HEK293 (cell line): ENCODE measurements around the gene OSBPL10.

Experiments
- GFI1B ChIP-seq: fragments of 450-650 bp; formaldehyde crosslinking; IDR thresholded peaks from 2 replicates; pipeline ENCODE4 v1.5.1; 2016; ENCODE audit warnings: missing biosample characterization, missing genetic modification characterization
- IKZF3 ChIP-seq: fragments of 450-650 bp; IDR thresholded peaks from 2 replicates; pipeline ENCODE4 v1.5.0; 2018; ENCODE audit warnings: missing biosample characterization, mild to moderate bottlenecking, missing genetic modification characterization, moderate library complexity
- KLF10 ChIP-seq: fragments of 450-650 bp; IDR thresholded peaks from 2 replicates; pipeline ENCODE4 v1.5.1; 2018; ENCODE audit warnings: missing biosample characterization, mild to moderate bottlenecking, missing genetic modification characterization
- KLF7 ChIP-seq: fragments of 450-650 bp; formaldehyde crosslinking; IDR thresholded peaks from 2 replicates; pipeline ENCODE4 v1.5.1; 2016; ENCODE audit warnings: missing biosample characterization, missing genetic modification characterization, borderline replicate concordance
- KLF8 ChIP-seq: fragments of 450-650 bp; formaldehyde crosslinking; IDR thresholded peaks from 2 replicates; pipeline ENCODE4 v1.5.1; 2016; ENCODE audit warnings: missing biosample characterization, missing genetic modification characterization
- MZF1 ChIP-seq: fragments of 450-650 bp; formaldehyde crosslinking; IDR thresholded peaks from 2 replicates; pipeline ENCODE4 v1.5.1; 2017; ENCODE audit warnings: missing biosample characterization, missing genetic modification characterization, borderline replicate concordance
- SETDB1 ChIP-seq: IDR thresholded peaks from one replicate; pipeline ENCODE4 v1.6.1; 2017; ENCODE audit warnings: mild to moderate bottlenecking, low read length, moderate library complexity, mixed read lengths; ENCODE audit not compliant: insufficient read length
- SP2 ChIP-seq: fragments of 450-650 bp; formaldehyde crosslinking; IDR thresholded peaks from 2 replicates; pipeline ENCODE4 v1.5.1; 2016; ENCODE audit warnings: missing biosample characterization, missing genetic modification characterization
- SP3 ChIP-seq: fragments of 450-650 bp; formaldehyde crosslinking; IDR thresholded peaks from 2 replicates; pipeline ENCODE4 v1.5.1; 2016; ENCODE audit warnings: missing biosample characterization, missing genetic modification characterization
- ZBTB10 ChIP-seq: fragments of 450-650 bp; formaldehyde crosslinking; IDR thresholded peaks from 2 replicates; pipeline ENCODE4 v1.5.1; 2016; ENCODE audit warnings: missing biosample characterization, missing genetic modification characterization
- ZBTB7A ChIP-seq: fragments of 450-650 bp; formaldehyde crosslinking; IDR thresholded peaks from 2 replicates; pipeline ENCODE4 v1.5.1; 2016; ENCODE audit warnings: low read depth, missing biosample characterization, missing genetic modification characterization
- ZBTB8A ChIP-seq: fragments of 450-650 bp; formaldehyde crosslinking; IDR thresholded peaks from 2 replicates; pipeline ENCODE4 v1.5.1; 2016; ENCODE audit warnings: missing biosample characterization, missing genetic modification characterization
- ZEB2 ChIP-seq: fragments of 450-650 bp; formaldehyde crosslinking; IDR thresholded peaks from 2 replicates; pipeline ENCODE4 v1.5.1; 2016; ENCODE audit warnings: missing biosample characterization, missing genetic modification characterization
- ZFP3 ChIP-seq: fragments of 450-650 bp; formaldehyde crosslinking; IDR thresholded peaks from 2 replicates; pipeline ENCODE4 v1.5.1; 2016; ENCODE audit warnings: low read depth, missing biosample characterization, missing genetic modification characterization
- ZFP37 ChIP-seq: fragments of 450-650 bp; formaldehyde crosslinking; IDR thresholded peaks from 2 replicates; pipeline ENCODE4 v1.5.1; 2016; ENCODE audit warnings: missing biosample characterization, missing genetic modification characterization
- ZNF155 ChIP-seq: fragments of 450-650 bp; formaldehyde crosslinking; IDR thresholded peaks from 2 replicates; pipeline ENCODE4 v1.5.1; 2016; ENCODE audit warnings: missing biosample characterization, missing genetic modification characterization
- ZNF169 ChIP-seq: fragments of 450-650 bp; formaldehyde crosslinking; IDR thresholded peaks from 2 replicates; pipeline ENCODE4 v1.5.1; 2016; ENCODE audit warnings: missing biosample characterization, missing genetic modification characterization
- ZNF2 ChIP-seq: fragments of 450-650 bp; formaldehyde crosslinking; IDR thresholded peaks from 2 replicates; pipeline ENCODE4 v1.5.1; 2016; ENCODE audit warnings: missing biosample characterization, missing genetic modification characterization
- ZNF302 ChIP-seq: fragments of 450-650 bp; formaldehyde crosslinking; IDR thresholded peaks from 2 replicates; pipeline ENCODE4 v1.5.1; 2016; ENCODE audit warnings: missing biosample characterization, missing genetic modification characterization, low read depth
- ZNF335 ChIP-seq: fragments of 450-650 bp; formaldehyde crosslinking; conservative IDR thresholded peaks from 2 replicates; pipeline ENCODE4 v1.5.1; 2016; ENCODE audit warnings: missing biosample characterization, missing genetic modification characterization
- ZNF37A ChIP-seq: fragments of 450-650 bp; IDR thresholded peaks from 2 replicates; pipeline ENCODE4 v1.5.1; 2018; ENCODE audit warnings: missing biosample characterization, missing genetic modification characterization
- ZNF521 ChIP-seq: fragments of 450-650 bp; formaldehyde crosslinking; IDR thresholded peaks from 2 replicates; pipeline ENCODE4 v1.5.1; 2017; ENCODE audit warnings: missing biosample characterization, mild to moderate bottlenecking, missing genetic modification characterization
- ZNF639 ChIP-seq: fragments of 450-650 bp; formaldehyde crosslinking; IDR thresholded peaks from 2 replicates; pipeline ENCODE4 v1.5.1; 2016; ENCODE audit warnings: missing biosample characterization, missing genetic modification characterization
- ZNF660 ChIP-seq: fragments of 450-650 bp; IDR thresholded peaks from 2 replicates; pipeline ENCODE4 v1.5.1; 2018; ENCODE audit warnings: missing biosample characterization, mild to moderate bottlenecking, missing genetic modification characterization
- ZNF776 ChIP-seq: fragments of 450-650 bp; formaldehyde crosslinking; IDR thresholded peaks from 2 replicates; pipeline ENCODE4 v1.5.0; 2017; ENCODE audit warnings: missing biosample characterization, missing genetic modification characterization, borderline replicate concordance
- ZNF791 ChIP-seq: fragments of 450-650 bp; formaldehyde crosslinking; IDR thresholded peaks from 2 replicates; pipeline ENCODE4 v1.5.1; 2016; ENCODE audit warnings: missing biosample characterization, missing genetic modification characterization
- ZNF843 ChIP-seq: fragments of 450-650 bp; formaldehyde crosslinking; IDR thresholded peaks from 2 replicates; pipeline ENCODE4 v1.5.1; 2016; ENCODE audit warnings: missing biosample characterization, missing genetic modification characterization
- ZSCAN23 ChIP-seq: fragments of 450-650 bp; formaldehyde crosslinking; IDR thresholded peaks from 2 replicates; pipeline ENCODE4 v1.5.1; 2016; ENCODE audit warnings: missing biosample characterization, missing genetic modification characterization
- TF ChIP-seq, protein P1 (sequence below): fragments of 450-650 bp; formaldehyde crosslinking; IDR thresholded peaks from 2 replicates; pipeline ENCODE4 v1.5.1; 2016; ENCODE audit warnings: missing biosample characterization, missing genetic modification characterization

The OSBPL10 gene

DNA sequence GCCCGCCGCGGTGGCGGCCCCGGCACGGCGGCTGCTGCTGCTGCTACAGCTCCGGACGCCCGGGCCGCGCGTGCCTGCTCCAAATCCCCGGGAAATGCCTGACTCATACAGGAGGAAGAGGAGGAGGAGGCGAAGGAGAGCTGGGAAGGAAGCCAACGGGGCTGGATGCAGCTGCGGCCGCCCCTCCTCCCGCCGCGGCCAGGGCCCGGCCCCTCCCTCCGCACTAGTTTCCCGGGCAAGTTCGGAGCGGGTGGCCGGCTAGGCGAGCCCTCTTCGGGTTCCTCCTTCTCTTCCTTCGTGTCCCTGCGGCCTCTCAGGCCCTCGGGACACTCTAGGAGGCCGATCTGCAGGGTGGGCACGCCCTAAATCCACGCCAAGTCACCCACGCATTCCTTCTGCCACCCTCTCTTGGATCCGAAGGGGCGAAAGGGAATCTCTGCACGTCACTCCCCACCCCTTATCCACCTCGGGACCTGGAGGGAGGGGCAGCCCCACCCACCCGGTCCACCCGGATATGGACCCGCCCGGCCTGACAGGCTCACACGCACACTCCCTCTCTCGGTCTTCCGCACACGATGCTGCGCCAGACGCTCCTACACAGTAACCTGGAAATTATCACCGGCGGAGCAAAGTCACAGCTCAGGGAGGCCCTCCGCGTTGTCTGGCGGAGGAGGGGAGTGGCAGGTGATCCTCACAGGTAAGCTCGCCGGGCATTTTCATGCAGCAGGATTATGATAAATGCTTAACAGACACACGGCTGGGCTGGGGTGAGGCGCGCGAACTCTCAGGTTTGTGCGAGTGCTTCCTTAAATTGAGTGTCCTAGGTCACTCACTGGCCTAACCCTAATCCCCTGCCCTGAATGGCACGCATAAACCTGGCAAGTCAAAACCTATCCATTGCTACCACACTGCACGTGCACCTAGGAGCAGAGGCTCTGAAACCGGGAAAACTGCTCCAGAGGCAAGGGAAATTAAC lies at the start of gene OSBPL10, which contains the start of gene ZNF860 (continued):
- TF ChIP-seq, protein P1, sequence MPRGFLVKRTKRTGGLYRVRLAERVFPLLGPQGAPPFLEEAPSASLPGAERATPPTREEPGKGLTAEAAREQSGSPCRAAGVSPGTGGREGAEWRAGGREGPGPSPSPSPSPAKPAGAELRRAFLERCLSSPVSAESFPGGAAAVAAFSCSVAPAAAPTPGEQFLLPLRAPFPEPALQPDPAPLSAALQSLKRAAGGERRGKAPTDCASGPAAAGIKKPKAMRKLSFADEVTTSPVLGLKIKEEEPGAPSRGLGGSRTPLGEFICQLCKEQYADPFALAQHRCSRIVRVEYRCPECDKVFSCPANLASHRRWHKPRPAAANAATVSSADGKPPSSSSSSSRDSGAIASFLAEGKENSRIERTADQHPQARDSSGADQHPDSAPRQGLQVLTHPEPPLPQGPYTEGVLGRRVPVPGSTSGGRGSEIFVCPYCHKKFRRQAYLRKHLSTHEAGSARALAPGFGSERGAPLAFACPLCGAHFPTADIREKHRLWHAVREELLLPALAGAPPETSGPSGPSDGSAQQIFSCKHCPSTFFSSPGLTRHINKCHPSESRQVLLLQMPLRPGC = no peak; the same call in 1 of the 2 replicates
- TF ChIP-seq ZNF639 (tag by site-specific recombination) = 0 out of 2 replicates have a peak, but pooled peaks have one; percentile 21
- no peak for TF ChIP-seq ZBTB7A (tag by site-specific recombination)
- no peak for TF ChIP-seq ZNF37A
- no peak for TF ChIP-seq ZFP3 (tag by site-specific recombination)
- TF ChIP-seq SP3 (tag by site-specific recombination) = peak; percentile 90
- 0 out of 2 replicates have a peak, but pooled peaks have one; percentile 27 for TF ChIP-seq ZBTB10
- TF ChIP-seq ZFP37 (tag by site-specific recombination) = peak; percentile 47; the same call in 1 of the 2 replicates
- no peak for TF ChIP-seq ZSCAN23 (tag by site-specific recombination)
- peak; percentile 82; the same call in 1 of the 2 replicates for TF ChIP-seq KLF7
- no peak for TF ChIP-seq ZNF521 (tag by site-specific recombination)
- peak; percentile 52; the same call in 1 of the 2 replicates for TF ChIP-seq ZNF843
- peak; percentile 88 for TF ChIP-seq IKZF3 (tag by site-specific recombination)
- no peak for TF ChIP-seq ZNF776 (tag by site-specific recombination)
- peak; percentile 66 for TF ChIP-seq SP2 (tag by site-specific recombination)
- peak; percentile 68 for TF ChIP-seq ZEB2 (tag by site-specific recombination)
- peak; percentile 89 for TF ChIP-seq KLF8 (tag by site-specific recombination)
- no peak for TF ChIP-seq ZNF169 (tag by site-specific recombination)
- no peak for TF ChIP-seq ZNF302
- TF ChIP-seq SETDB1 = no peak
- peak; percentile 50 for TF ChIP-seq ZBTB8A (tag by site-specific recombination)
- peak; percentile 60 for TF ChIP-seq ZNF335 (tag by site-specific recombination)
- TF ChIP-seq ZNF155 (tag by site-specific recombination) = no peak
- no peak for TF ChIP-seq ZNF791
- TF ChIP-seq GFI1B (tag by site-specific recombination) = peak; percentile 86
- peak; percentile 26; the same call in 1 of the 2 replicates for TF ChIP-seq MZF1 (tag by site-specific recombination)
- TF ChIP-seq ZNF2 (tag by site-specific recombination) = 0 out of 2 replicates have a peak, but pooled peaks have one; percentile 20
- TF ChIP-seq KLF10 = peak; percentile 49; the same call in 1 of the 2 replicates
- peak; percentile 67; the same call in 1 of the 2 replicates for TF ChIP-seq ZNF660
